GM18505 (cell line): Measurements from ENCODE around the gene DUSP6.

ENCODE experiments used
- ATAC-seq: cut with Tn5 transposase; IDR thresholded peaks from one replicate; pipeline ENCODE4 v1.9.1; 2021; ENCODE audit not compliant: unreplicated experiment
- POLR2A ChIP-seq: IDR thresholded peaks from 4 replicates; pipeline ENCODE4 v1.6.1; 2011; ENCODE audit warnings: borderline replicate concordance; ENCODE audit not compliant: insufficient read depth, insufficient read length; ENCODE audit errors: extremely low read depth

DUSP6 gene

GRCh38 chr12:89383235-89384049, 31.1 kb upstream of the DUSP6 start:
- no peak for TF ChIP-seq POLR2A
- no peak for ATAC-seq

- ATAC-seq: no peak
- no peak for TF ChIP-seq POLR2A
Measured at GRCh38 chr12:89382328-89382727, 30.0 kb upstream of the DUSP6 start.

GRCh38 chr12:89379839-89380467, 27.7 kb upstream of the DUSP6 start:
- no peak for TF ChIP-seq POLR2A
- ATAC-seq: no peak

GRCh38 chr12:89379148-89379838, 27.0 kb upstream of the DUSP6 start:
- TF ChIP-seq POLR2A: no peak

GRCh38 chr12:89376844-89377243, 24.5 kb upstream of the DUSP6 start:
- no peak for TF ChIP-seq POLR2A
- ATAC-seq: no peak

More at GRCh38 chr12:89379148-89379838, 27.0 kb upstream of the DUSP6 start:
- ATAC-seq: no peak

- ATAC-seq: no peak
- no peak for TF ChIP-seq POLR2A
Measured at GRCh38 chr12:89376202-89376529, 23.9 kb upstream of the DUSP6 start.

GRCh38 chr12:89373763-89374572, 21.7 kb upstream of the DUSP6 start:
- no peak for TF ChIP-seq POLR2A
- ATAC-seq: no peak

GRCh38 chr12:89372584-89373370, 20.5 kb upstream of the DUSP6 start:
- no peak for TF ChIP-seq POLR2A
- ATAC-seq: no peak

GRCh38 chr12:89370850-89371249, 18.5 kb upstream of the DUSP6 start:
- TF ChIP-seq POLR2A: no peak
- ATAC-seq: no peak

GRCh38 chr12:89370421-89370831, 18.1 kb upstream of the DUSP6 start:
- no peak for ATAC-seq
- no peak for TF ChIP-seq POLR2A

GRCh38 chr12:89369166-89369565, 16.9 kb upstream of the DUSP6 start:
- no peak for ATAC-seq
- TF ChIP-seq POLR2A: no peak

GRCh38 chr12:89368391-89368790, 16.1 kb upstream of the DUSP6 start:
- ATAC-seq: no peak

More at GRCh38 chr12:89368391-89368790, 16.1 kb upstream of the DUSP6 start:
- no peak for TF ChIP-seq POLR2A
